Gastrocnemius medialis (tissue), 4 donors: ENCODE measurements around the gene ALS2CL. TPM values are rescaled to one million over a fixed set of nuclear protein-coding genes. Genes with fewer than 3 reads are reported as not detected.

Experiments used
- ATAC-seq, 2 donors: fragments of 150-250 bp; one replicate each; pipeline ENCODE4 v1.9.1; 2016
- DNase-seq, 2 donors: peaks; one replicate each; pipeline ENCODE4 v3.0.0-alpha.2; 2019
- H3K27ac ChIP-seq, 4 donors: fragments of 200-600 bp; sonication (generic); 1 replicate in 1 of 4; 2 replicates in 3 of 4; pipeline ENCODE4 v1.5.1; 2016 to 2018; ENCODE audit warnings: mild to moderate bottlenecking in 2 of 4, moderate library complexity in 1 of 4
- H3K27me3 ChIP-seq, 3 donors: fragments of 200-600 bp; sonication (generic) in 2 of 3; 1 replicate in 1 of 3; 2 replicates in 2 of 3; pipeline versions ENCODE4 v1.5.1 to v1.6.0; 2016 to 2019; ENCODE audit warnings: mild to moderate bottlenecking in 1 of 3, moderate library complexity in 1 of 3
- H3K36me3 ChIP-seq, 2 donors: fragments of 200-600 bp; sonication (generic) in 1 of 2; one replicate each; pipeline ENCODE4 v1.5.1; 2017 to 2018
- H3K4me1 ChIP-seq, 2 donors: fragments of 200-600 bp; sonication (generic) in 1 of 2; one replicate each; pipeline ENCODE4 v1.5.1; 2016 to 2017; ENCODE audit warnings: mild to moderate bottlenecking in 2 of 2
- H3K4me3 ChIP-seq, 4 donors: fragments of 200-600 bp; sonication (generic) in 3 of 4; 1 replicate in 1 of 4; 2 replicates in 3 of 4; pipeline ENCODE4 v1.5.1; 2016 to 2019; ENCODE audit warnings: mild to moderate bottlenecking in 2 of 4
- H3K9me3 ChIP-seq, 3 donors: fragments of 200-600 bp; sonication (generic) in 2 of 3; 1 replicate in 1 of 3; 2 replicates in 2 of 3; pipeline ENCODE4 v1.5.1; 2016 to 2019
- POLR2A ChIP-seq, 2 donors: fragments of 450-650 bp; IDR thresholded peaks; one replicate each; pipeline ENCODE4 v1.6.1; 2017; ENCODE audit warnings: antibody characterized with exemption in 2 of 2, mild to moderate bottlenecking in 2 of 2, moderate library complexity in 2 of 2
- in situ Hi-C, 4 donors: fragments of 200-750 bp; cut with MboI; loops; one replicate each; pipeline versions ENCODE4 v1.15.0 to v1.8.0; 2017; ENCODE audit warnings: low sequenced_read_pairs in 4 of 4
- intact Hi-C: fragments of 100-400 bp; cut with DNase I; formaldehyde crosslinking; loops from one replicate; pipeline ENCODE4 v1.15.1; 2023; ENCODE audit warnings: low total_unique reads
- total RNA-seq, 4 donors: library from RNA; depleted of rRNA; stranded (reverse); fragments of >200 nt; gene quantifications; one replicate each; pipeline versions ENCODE4 v1.1.0 to v1.2.3, GENCODE V29; 2016
- TF ChIP-seq, protein P1 (sequence below), 5 experiments: fragments of 450-650 bp in 3 of 5; fragments of 200-600 bp in 2 of 5; sonication (generic) in 2 of 5; IDR thresholded peaks in 4 of 5; conservative IDR thresholded peaks in 1 of 5; 1 replicate in 4 of 5; 2 replicates in 1 of 5; pipeline ENCODE4 v1.5.1; 2016 to 2019; ENCODE audit warnings: antibody characterized with exemption in 5 of 5, mild to moderate bottlenecking in 3 of 5, moderate library complexity in 3 of 5

ALS2CL gene
- total RNA-seq, 4 donors from 2014 or later, result 3.8 to 13.2 (median 6.2) TPM

DNA sequence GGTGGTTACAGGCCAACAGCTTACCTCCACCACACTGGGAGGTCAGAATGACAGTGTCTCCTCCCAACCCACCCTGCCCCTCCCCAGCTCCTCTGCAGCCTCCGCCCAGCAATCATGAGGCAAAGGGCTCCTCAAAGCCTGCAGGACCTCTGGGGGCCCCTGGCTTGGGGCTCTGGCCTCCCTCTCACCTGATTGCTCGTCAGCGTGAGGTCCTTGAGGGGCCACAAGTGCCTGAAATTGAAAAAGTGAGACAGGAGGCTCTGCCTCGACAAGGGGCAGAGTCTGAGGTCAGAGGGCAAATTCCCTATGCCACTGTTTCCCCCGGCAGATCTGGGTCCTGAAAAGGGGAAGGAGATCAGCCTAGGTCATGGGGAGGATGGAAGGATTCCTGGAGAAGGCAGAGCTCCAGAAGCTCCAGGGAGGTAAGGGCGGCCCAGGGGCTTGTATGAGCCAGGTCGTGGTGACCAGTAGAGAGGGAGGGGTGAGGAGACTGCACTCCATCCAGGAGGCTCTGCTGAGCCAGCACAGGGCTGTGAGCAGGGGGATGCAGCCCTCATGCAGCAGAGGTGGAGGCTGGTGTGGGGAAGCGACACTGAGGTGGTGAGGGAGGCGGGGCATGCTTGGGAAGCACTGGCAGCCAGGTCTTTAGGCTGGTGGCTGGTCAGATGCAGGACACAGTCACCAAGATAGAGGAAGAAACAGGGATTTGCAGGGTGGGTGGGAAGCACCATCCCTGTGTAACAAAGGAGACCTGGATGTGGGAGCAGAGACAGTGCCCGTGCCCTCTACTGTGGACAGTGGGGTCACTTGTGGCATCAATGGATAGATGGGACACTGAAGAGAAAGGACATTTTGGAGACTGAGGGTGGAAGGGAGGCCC is 20.1 kb downstream of the ALS2CL start:
- in situ Hi-C loops, result no loop called here
- intact Hi-C loops, result no loop called here
- H3K4me1 ChIP-seq, result no peaks in the 10 kb centered on the region
- DNase-seq, result peak in 1 of 2 donors; percentile 1
- no peak overlapping the region for H3K4me3 ChIP-seq
- H3K9me3 ChIP-seq, result no peaks in the 10 kb centered on the region
- H3K27me3 ChIP-seq, result no peaks in the 10 kb centered on the region
- no peak for ATAC-seq
- peaks cover 0 to 34% of the 10 kb centered on the region in 2 donors for H3K36me3 ChIP-seq
- H3K27ac ChIP-seq, result no peak overlapping the region
- TF ChIP-seq POLR2A (IDR thresholded peaks at IDR 0.05), result no peak
- TF ChIP-seq, protein P1, sequence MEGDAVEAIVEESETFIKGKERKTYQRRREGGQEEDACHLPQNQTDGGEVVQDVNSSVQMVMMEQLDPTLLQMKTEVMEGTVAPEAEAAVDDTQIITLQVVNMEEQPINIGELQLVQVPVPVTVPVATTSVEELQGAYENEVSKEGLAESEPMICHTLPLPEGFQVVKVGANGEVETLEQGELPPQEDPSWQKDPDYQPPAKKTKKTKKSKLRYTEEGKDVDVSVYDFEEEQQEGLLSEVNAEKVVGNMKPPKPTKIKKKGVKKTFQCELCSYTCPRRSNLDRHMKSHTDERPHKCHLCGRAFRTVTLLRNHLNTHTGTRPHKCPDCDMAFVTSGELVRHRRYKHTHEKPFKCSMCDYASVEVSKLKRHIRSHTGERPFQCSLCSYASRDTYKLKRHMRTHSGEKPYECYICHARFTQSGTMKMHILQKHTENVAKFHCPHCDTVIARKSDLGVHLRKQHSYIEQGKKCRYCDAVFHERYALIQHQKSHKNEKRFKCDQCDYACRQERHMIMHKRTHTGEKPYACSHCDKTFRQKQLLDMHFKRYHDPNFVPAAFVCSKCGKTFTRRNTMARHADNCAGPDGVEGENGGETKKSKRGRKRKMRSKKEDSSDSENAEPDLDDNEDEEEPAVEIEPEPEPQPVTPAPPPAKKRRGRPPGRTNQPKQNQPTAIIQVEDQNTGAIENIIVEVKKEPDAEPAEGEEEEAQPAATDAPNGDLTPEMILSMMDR (IDR thresholded peaks at IDR 0.05 in 4 of 5, conservative IDR thresholded peaks at IDR 0.05 in 1 of 5), result no peak

DNA sequence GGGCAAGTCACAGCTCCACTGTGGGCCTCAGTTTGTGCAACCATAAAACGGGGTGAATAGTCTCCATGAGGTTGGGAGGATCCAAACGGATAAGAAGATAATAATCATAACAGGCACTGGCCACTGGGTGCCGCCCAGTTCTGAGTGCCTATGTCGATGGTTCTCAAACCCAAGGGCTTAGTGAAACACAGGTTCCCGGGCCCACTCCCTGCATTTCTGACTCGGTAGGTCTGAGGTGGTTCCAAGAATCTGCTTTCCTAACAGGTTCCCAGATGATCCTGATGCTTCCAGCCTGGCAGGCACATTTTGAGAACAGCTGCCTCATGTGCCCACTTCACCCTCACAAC is 21.2 kb downstream of the ALS2CL start:
- no peaks in the 10 kb centered on the region for H3K27me3 ChIP-seq
- TF ChIP-seq POLR2A (IDR thresholded peaks at IDR 0.05), result no peak
- TF ChIP-seq, protein P1 (IDR thresholded peaks at IDR 0.05 in 4 of 5, conservative IDR thresholded peaks at IDR 0.05 in 1 of 5), result no peak
- ATAC-seq (no peak), DNase-seq (peak in 1 of 2 donors; percentile 1)
- H3K4me1 ChIP-seq, result no peaks in the 10 kb centered on the region
- H3K27ac ChIP-seq, result no peak overlapping the region
- H3K9me3 ChIP-seq, result no peaks in the 10 kb centered on the region
- intact Hi-C loops (no loop called here), in situ Hi-C loops (no loop called here)
- no peak overlapping the region for H3K4me3 ChIP-seq
- H3K36me3 ChIP-seq, result peaks cover 0 to 34% of the 10 kb centered on the region in 2 donors

DNA sequence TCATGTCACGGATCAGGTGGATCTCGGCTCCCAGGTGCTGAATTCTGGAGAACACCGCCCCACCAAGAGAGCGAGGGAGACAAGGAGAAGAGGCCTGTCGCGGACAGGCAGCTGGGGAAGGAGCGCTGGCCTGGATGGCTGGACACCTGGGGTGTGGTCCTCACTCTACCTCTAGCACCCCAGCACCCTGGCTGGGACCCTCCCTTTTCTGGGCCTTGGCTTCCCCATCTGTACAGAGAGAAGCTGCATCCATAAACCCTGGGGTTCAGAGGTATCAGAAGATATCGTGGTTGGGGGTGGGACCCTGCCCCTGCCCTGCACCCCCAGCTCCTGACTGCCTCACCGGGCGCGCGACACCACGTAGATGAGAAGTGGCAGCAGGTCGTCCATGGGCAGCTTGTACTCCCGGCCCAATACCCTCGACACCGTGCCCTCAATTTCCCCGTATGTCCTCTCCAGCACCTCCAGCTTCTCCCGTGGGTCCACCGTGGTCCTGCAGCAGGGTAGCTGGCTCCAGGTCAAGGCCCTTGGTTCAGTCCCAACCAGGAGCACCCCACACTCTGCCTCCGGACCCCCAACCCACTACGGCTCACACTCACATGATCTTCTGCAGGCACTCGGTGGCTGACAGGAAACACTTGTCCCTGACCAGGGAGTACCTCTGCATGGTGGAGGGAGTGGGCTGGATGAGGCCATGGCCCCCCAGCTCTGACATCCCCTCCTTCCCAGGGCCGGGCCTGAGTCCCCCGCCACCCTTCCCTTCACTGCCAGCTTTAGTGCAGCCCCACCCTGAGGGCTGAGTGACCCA is 21.7 kb downstream of the ALS2CL start:
- Histone ChIP-seq H3K27me3 (no peaks in the 10 kb centered on the region), H3K9me3 (no peaks in the 10 kb centered on the region), H3K36me3 (peaks cover 0 to 34% of the 10 kb centered on the region in 2 donors), H3K27ac (no peak overlapping the region), H3K4me3 (no peak overlapping the region), H3K4me1 (no peaks in the 10 kb centered on the region)
- no peak for TF ChIP-seq POLR2A (IDR thresholded peaks at IDR 0.05)
- TF ChIP-seq, protein P1 (IDR thresholded peaks at IDR 0.05 in 4 of 5, conservative IDR thresholded peaks at IDR 0.05 in 1 of 5), result no peak
- no peak for ATAC-seq
- DNase-seq, result peak; percentile 1 to 10
- intact Hi-C loops (no loop called here), in situ Hi-C loops (no loop called here)

DNA sequence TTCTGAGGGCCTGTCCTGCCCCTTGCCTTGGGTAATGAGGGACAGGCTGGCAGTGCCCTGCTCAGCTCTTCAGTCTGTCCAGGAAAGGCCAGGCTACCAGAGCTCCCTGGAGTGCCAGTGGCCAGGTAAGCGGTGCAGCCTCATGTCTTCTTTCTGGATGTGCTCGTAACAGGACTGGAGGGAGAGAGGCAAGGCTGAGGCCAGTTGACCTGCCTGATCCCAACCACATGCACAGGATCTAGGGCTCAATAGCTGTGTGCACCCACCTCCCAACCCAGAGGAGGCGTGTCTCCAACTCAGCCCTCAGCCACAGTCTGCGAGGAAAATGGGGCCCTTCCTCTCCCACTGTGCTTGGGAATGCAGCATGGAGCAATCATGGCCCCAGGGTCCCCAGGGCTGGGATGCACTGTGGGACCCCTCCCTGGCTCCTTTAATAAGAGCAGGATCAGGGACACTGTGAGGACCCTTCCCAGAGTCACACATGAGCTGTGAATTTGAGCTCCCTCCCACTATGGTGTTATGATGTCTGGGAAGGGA is 22.5 kb downstream of the ALS2CL start:
- peaks cover 0 to 32% of the 10 kb centered on the region in 2 donors for H3K36me3 ChIP-seq
- ATAC-seq (no peak), DNase-seq (peak; percentile 1 to 6)
- H3K4me3 ChIP-seq, result no peak overlapping the region
- TF ChIP-seq, protein P1 (IDR thresholded peaks at IDR 0.05 in 4 of 5, conservative IDR thresholded peaks at IDR 0.05 in 1 of 5), result no peak
- TF ChIP-seq POLR2A (IDR thresholded peaks at IDR 0.05), result no peak
- no peaks in the 10 kb centered on the region for H3K9me3 ChIP-seq
- no peaks in the 10 kb centered on the region for H3K27me3 ChIP-seq
- intact Hi-C loops, result no loop called here
- in situ Hi-C loops, result no loop called here
- no peaks in the 10 kb centered on the region for H3K4me1 ChIP-seq
- H3K27ac ChIP-seq, result no peak overlapping the region
